ENCODE measurements around the gene MGME1.
"Not testable (repeated sequence)": the region's sequence is repeated elsewhere in the genome, so short reads cannot be mapped to it uniquely, and the experiment has no call there.

MGME1 gene

DNA sequence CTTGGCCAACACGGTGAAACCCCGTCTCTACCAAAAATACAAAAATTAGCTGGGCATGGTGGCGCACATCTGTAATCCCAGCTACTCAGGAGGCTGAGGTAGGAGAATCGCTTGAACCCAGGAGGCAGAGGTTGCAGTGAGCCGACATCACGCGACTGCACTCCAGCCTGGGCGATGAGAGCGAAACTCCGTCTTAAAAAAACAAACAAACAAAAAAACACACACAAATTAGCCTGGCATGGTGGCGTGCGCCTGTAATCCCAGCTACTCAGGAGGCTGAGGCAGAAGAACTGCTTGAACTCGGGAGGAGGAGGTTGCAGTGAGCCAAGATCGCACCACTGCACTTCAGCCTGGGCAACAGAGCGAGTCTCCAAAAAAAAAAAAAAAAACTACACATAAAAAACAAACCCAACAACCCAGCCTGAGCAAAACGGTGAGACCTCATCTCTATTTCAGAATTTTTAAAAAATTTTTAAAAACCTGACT lies 8.4 kb upstream of the MGME1 start:
- DNase-seq (ENCODE audit: low read depth) = not testable (repeated sequence)

DNA sequence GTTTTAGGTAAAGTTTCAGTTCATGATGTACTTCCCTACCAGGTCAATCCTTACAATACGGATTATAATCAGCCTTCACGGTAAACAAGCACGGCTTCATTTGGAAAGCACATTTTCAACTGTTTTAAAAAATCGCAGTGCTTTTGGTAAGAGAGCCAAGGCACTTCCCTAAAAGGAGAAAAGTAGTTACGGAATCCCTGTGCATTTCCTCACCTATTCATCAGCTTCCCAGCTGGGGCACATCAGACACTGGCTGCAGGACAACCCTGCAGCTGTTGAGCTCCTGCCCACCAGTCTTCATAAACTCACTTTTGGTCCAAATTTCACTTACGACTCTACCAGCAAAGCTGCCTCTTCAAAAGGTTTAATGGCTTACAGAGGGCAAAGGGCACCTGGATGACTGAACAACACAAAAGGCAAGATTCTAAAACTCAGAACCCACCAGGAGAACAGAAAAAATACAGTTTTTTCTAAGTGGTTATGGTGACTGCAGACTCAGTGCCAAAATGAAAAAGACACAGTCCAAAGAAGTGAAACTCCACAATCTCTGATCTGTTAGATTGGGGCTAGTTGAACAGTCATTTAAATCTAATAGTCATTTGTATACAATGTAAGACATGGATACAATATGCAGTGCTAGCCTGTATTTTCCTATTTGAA lies 7.8 kb upstream of the MGME1 start:
- DNase-seq (ENCODE audit: low read depth) = no peak

DNA sequence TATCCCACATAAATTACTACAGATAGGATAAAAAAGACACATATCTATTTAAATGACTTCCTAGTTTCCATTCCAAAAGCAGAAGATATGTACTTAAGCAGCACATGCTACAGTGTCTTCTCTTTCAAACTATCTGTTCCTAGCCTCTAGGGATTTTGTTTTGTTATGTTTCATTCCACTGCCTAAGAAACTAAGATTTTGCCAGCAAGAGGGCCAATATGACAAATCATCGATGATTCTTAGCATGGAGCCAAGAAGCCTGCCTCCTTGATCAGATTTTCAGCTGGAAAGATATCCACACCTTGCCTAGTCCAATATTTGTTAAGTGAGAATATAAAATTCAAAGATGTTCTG lies 7.3 kb upstream of the MGME1 start:
- no peak for DNase-seq (ENCODE audit: low read depth)

DNA sequence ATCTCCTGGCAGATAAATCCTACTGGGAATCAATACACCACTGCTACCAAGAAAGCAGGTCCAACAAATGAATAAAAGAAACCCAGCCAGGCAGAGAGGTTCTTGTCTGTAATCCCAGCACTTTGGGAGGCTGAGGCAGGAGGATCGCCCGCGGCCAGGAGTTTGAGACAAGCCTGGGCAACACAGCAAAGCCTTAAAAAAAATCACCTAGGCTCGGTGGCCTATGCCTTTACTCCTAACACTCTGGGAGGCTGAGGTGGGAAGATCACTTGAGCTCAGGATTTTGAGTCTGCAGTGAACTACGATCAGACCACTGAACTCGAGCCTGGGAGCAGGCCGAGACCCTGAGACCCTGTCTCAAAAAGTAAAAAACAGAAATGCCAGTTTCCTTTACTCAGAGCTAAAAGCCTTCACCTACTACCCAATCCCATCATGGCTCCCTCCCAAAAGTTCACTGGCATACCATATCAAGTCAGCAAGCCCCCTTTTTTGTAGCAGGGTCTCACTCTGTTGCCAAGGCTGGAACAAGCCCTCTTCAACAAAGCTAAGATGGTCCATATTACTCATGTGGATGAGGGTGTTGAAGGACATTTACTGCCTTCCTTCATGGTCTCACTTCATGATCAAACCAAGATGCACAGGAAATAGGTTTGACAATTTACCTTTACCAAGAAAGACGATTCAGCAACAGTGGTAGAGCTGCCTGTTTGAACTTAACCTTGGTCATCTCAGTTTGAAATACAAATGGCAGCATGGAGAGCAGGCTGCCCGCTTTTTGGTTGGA lies 5.5 kb upstream of the MGME1 start:
- no peak for DNase-seq (ENCODE audit: low read depth)

DNA sequence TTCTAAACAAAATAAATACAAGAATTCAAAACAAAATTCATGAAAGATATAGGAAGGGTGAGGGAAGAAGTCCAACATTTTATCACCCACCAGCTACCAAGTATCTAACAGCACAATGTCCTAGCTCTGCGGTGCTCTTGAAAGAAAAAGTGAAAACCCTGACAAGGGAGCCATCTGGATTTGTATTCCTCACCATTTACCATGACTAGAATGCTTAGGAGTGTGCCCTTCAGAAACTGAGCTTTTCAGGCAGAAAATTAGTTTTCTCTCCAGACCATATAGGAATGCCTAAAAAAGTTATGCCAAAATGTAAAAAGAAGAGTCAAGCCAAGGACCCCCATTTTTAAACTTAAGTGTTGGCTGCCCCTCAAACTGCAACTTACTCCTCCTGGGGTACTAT lies 4.7 kb upstream of the MGME1 start:
- no peak for DNase-seq (ENCODE audit: low read depth)

DNA sequence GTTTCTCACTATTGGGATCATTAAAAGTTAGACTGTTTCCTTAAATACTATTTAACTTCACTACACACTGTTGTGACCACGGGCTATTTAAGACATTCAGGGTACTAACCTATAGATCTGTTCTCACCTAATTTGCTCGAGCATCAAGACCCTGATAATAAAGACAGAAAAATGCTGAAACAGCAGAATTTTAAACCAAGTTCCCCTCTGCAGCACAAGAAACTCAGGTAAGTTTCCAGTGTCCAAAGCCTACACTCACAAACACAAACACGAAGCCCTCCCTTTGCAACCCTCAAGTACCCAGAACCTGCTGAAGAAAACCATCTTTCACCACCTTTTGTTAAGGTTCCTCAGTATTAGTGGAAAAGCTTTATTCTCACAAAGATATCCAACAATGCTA lies 4.2 kb upstream of the MGME1 start:
- no peak for DNase-seq (ENCODE audit: low read depth)

DNA sequence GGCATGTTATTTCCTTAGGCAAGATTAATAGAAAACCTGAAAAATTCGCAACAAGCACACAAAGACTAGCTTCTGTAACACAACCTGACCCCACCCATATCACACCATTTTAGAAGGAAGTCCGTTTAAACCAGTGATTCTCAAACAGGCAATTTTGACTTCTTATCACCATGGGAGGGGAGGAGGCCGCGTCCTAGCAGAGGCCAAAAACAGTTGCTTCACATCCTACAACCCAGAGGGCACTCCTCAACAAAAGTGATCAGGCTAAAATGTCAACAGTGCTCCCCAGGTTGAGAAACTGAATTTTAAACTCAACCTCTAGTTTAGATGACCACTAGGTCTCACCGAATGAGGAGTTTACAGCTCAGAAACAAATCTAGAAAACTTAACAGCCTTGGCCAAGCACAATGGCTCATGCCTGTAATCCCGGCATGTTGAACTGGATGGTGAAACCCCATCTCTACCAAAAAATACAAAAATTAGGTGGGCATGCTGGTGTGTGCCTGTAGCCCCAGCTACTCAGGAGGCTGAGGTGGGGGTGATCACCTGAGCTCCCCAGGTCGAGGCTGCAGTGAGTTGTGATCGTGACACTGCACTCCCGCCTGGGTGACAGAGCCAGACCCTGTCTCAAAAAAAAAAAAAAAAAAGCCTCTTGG lies 3.6 kb upstream of the MGME1 start:
- no peak for DNase-seq (ENCODE audit: low read depth)

DNA sequence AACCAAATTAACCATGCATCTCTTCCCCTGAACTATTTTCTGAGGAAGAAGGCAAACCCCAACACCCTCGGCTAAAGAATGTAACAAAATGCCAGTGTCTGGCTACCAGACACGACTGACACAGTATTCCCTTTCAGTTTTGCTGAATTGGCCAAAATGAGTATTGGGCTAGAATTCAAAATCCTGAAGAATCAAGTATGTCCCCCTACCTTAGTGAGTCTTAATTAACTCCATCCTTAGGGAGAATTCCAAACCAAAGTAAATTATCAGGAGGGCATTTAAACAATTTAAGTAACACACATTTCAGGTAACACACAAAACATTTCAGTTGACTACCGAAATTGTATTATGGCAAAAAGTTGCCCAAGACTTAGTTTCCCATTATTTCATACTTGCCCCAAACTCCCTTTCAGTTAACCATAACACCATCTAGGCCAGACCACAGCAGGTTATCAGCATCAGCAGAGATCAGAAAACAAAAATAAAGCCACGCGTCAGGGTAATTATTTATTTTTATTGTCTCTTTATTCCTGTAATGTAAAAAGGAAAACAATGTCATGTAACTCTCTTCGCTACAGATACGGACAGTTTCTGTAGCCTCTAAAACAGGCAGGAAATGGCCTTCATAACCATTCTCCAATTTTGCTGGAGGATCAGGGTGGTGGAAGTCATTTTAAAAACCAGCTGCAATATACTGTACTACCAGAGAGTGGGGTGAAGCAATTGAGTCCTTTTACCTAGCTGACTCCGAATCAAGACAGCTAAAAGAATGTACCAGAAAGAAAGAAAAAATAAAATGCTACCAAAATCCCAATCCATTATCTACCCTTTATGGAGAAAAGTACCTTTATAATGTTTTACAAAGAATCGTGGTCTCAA lies 2.1 kb upstream of the MGME1 start:
- DNase-seq (ENCODE audit: low read depth) = no peak

DNA sequence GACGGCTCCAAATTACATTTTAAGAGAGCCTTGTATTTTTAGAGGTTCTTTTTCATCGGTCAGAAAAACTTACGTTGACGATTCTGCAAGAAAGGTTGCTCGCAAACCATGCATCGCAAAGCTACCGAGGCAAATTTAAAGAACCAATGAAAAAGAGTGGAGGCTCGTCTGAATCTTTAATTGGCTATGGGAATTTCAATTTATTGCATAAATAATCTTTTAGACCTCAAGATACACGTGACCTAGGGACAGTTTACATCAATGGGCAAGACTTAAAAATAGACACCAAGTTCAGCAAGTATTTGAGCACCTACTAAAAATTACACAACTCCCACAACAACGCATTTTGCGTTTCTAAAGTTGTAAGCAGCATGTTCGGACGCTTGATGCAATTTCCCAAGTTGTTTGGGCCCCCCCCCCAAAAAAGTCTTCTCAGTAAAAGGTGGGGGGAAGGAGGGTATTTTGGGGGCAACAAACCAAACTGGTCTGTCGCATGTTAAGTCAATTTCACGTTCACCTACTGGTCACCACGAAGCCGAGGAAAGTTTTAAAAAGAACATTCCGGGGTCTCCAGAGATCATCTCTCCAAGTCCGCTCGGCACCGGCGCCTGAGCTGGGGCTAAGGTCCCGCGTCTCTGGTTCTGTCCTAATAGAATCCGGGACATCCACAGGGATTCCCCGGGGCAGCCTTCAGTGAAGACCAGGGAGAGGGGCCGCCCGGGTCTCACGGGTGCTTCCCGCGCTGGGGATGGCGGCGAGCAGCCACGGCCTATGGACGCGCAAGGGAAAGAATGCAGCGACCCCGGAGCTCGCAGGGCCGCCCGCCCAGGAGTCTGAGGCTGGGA lies 1.1 kb upstream of the MGME1 start:
- no peak for DNase-seq (ENCODE audit: low read depth)

DNA sequence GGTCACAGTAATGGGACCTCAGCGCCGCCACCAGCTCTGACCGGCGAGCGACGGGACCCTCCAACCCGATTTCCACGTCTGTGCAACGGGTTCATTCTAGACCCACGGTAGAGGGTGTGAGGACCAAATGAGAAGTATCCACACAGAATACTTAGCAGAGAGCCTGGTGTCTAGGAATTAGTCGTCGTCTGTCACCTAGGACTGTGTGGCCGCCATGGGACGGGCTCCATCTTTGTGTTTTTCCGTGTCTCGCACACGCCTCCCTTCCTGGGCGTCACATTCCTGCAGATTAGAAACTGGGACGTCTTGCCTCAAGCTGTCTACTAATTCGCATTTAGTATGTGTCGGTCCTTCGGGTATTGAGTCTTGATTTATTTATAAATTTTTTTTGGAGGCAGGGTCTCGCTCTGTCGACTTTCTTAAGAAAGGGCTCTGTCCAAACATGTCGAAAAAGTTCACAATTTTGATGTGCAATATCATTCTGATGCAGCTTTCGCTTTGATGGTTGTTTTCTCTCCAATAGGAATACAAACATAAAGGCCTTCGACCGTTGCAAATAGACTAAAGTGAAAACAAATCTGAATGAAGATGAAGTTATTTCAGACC lies 563 bp downstream of the MGME1 start:
- no peak for DNase-seq (ENCODE audit: low read depth)

DNA sequence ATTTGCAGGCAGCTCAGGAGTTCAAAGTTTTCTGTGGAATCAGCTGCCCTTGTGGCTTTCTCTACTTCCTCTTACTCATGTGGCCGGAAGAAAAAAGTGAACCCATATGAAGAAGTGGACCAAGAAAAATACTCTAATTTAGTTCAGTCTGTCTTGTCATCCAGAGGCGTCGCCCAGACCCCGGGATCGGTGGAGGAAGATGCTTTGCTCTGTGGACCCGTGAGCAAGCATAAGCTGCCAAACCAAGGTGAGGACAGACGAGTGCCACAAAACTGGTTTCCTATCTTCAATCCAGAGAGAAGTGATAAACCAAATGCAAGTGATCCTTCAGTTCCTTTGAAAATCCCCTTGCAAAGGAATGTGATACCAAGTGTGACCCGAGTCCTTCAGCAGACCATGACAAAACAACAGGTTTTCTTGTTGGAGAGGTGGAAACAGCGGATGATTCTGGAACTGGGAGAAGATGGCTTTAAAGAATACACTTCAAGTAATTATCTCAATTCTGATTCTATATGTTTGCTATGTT lies 1.1 kb downstream of the MGME1 start:
- DNase-seq (ENCODE audit: low read depth) = no peak

DNA sequence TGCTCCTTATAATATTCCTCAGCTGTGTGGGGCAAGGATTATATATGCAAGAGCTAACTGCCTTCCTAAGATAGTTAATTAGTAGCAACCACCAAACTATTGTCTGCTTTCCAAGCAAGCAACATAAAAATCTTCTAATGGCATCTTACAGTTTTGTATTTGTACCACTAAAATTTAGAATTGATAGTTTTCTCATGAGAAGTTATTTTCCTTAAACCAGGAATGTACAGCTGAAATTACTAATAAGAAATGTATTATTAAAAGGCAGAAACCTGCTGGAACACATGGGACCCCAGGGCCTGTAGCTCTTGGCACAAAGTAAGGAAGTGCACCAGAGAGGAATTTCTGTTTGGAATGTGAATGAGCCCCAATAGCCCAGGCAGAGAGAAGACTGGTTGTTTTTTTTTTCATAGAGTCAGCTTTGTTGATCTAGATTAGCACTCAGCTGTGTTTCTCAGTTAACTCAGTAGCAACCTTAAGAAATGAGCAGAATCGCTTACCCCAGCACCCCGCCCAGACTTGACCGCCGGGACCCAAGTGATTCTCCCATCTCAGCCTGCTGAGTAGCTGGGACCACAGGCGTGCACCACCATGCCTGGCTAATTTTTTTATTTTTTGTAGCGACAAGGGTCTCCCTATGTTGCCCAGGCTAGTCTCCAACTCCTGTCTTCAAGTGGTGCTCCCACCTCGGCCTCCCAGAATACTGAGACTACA lies 2.6 kb downstream of the MGME1 start:
- no peak for DNase-seq (ENCODE audit: low read depth)

DNA sequence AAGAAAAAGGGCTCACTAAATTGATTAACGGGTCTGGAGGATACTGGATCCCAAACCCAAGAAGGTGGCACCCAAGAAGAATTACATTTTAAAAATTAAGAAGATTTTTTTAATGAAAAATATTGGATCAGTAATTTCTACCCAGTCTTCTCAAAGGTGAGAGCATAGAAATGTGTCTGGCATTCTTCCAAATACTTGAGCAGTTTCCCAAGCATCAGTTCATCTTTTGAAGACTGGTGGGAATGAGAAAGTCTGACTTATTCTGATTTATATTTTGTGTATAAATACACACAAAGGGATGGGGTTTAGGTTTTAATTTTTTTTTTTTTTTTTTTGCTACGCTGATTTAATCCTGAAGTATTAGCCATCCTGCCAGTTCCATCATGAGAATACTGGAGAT lies 3.3 kb downstream of the MGME1 start:
- DNase-seq (ENCODE audit: low read depth) = no peak

DNA sequence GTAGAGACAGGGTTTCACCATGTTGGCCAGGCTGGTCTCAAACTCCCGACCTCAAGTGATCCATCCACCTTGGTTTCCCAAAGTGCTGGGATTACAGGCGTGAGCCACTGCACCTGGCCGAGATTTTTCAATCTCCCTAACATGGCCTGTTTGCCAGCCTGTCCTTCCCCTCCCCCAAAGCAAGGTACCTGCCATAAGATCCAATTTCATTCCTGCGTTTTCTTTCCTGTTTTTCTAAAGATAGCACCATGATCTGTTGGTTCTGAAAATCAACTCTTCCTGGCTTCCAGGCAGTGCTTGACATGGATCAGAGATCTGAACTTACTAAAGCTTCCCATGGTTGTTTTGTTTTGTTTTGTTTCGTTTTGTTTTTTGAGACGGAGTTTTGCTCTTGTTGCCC lies 7.5 kb downstream of the MGME1 start:
- DNase-seq (ENCODE audit: low read depth) = no peak

DNA sequence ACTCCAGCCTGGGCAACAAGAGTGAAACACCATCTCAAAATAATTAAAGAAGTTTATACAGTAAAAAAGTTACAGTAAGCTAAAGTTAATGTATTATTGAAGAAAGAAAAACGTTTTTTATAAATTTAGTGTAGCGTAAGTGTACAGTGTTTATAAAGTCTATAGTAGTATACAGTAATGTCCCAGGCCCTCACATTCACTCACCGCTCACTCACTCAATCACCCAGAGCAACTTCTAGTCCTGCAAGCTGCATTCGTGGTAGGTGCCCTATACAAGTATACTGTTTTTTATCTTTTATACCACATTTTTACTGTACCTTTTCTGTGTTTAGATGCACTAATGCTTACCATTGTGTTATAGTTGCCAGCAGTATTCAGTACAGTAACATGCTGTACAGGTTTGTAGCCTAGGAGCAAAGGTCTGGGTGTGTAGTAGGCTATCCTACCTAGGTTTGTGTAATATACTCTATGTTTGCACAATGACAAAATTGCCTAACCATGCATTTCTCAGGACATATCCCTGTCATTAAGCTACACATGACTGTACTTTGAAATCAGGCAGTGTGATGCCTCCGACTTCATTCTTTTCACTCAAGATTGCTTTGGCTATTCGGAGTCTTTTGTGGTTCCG lies 16.7 kb downstream of the MGME1 start:
- no peak for DNase-seq (ENCODE audit: low read depth)

DNA sequence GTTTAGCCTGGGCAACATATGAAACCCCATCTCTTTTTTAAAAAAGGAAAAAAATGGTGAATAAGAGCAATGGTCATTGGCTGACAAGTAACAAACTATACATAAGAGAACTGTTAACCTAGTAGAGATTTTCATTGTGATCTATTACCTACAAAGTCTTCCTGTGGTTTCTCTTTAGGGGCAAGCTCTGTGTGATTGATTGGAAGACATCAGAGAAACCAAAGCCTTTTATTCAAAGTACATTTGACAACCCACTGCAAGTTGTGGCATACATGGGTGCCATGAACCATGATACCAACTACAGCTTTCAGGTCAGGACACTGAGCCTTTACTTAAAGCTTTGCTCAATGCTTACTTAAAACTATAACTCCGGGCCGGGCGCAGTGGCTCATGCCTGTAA lies 19.2 kb downstream of the MGME1 start:
- no peak for DNase-seq (ENCODE audit: low read depth)

DNA sequence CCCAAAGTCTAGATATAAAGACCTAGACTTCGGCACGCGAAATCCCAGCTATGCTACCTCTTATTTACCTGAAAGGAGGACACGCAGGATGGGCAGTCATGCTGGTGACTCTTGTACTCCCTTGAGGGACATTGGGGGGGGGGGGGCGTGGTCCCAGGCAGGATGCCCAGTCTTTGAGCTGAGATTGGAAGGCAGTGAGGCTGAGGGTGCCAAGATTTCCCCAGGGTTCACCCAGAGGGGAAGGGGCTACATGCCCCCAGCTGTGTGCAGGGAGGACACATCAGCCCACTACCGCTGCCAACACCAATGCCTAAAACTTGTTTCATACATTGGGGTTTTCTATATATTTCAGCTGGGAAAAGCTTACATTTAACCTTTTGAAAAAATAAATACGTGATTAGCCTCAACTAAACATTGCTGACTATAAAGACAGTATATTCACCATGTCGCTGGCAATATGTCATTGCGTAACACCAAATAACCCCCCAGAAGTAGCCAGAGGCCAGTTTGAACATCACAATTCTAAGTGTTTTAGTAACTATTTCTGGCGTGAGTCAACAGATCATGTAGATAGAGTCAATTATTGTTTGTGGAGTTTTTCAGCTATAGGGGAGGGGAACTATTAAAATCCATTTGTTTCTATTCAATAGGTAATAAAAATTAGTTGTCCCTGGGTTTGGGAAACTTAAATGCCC lies 21.6 kb downstream of the MGME1 start:
- DNase-seq (ENCODE audit: low read depth) = no peak

DNA sequence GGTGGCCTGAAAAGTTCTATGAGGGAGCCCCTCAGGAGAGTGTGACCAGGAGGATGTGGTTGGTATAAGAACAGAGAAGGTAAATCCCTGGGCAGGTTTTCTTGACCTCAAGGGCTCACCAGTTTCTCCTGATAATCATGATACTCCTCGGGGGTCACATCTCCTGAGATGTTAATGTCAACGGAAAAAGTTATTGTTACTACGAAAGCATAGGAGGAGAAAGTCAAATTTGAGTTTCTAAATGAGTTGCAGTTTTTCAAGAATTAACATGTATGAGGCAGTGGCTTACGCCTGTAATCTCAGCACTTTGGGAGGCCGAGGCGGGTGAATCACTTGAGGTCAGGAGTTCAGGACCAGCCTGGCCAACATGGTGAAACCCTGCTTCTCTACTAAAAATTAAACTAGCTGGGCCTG lies 23.4 kb downstream of the MGME1 start:
- no peak for DNase-seq (ENCODE audit: low read depth)
